ENCODE results near the gene TBC1D2.

GRCh38 chr9:98260635-98261034 lies 5.2 kb upstream of the TBC1D2 start:
- TF ChIP-seq ZSCAN30 (CRISPR knock-in tag; IDR thresholded peaks at IDR 0.05) = no peak
- TF ChIP-seq EED (CRISPR knock-in tag; IDR thresholded peaks at IDR 0.05) = no peak
- TF ChIP-seq STAT6 (CRISPR knock-in tag; IDR thresholded peaks at IDR 0.05; ENCODE audit: borderline replicate concordance) = no peak
- TF ChIP-seq, protein P1, sequence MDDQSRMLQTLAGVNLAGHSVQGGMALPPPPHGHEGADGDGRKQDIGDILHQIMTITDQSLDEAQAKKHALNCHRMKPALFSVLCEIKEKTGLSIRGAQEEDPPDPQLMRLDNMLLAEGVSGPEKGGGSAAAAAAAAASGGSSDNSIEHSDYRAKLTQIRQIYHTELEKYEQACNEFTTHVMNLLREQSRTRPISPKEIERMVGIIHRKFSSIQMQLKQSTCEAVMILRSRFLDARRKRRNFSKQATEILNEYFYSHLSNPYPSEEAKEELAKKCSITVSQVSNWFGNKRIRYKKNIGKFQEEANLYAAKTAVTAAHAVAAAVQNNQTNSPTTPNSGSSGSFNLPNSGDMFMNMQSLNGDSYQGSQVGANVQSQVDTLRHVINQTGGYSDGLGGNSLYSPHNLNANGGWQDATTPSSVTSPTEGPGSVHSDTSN (CRISPR knock-in tag; IDR thresholded peaks at IDR 0.05; ENCODE audit: borderline replicate concordance) = no peak
- TF ChIP-seq GABPA (IDR thresholded peaks at IDR 0.05; ENCODE audit: low read depth, low read length) = no peak
- TF ChIP-seq GABPA (CRISPR knock-in tag; IDR thresholded peaks at IDR 0.05; ENCODE audit: low read depth) = no peak
- no peak for TF ChIP-seq USF2 (IDR thresholded peaks at IDR 0.05; ENCODE audit: low read depth, low read length)
- TF ChIP-seq USF2 (CRISPR knock-in tag; IDR thresholded peaks at IDR 0.05; ENCODE audit: borderline replicate concordance) = no peak
- TF ChIP-seq CBX2 (IDR thresholded peaks at IDR 0.05; ENCODE audit: low read depth, low read length) = no peak
- no peak for TF ChIP-seq CBX2 (CRISPR knock-in tag; IDR thresholded peaks at IDR 0.05; ENCODE audit: low read depth)
- TF ChIP-seq CCAR2 (optimal IDR thresholded peaks at IDR 0.05; ENCODE audit: low read depth, low read length) = no peak
- TF ChIP-seq TAF1 (CRISPR knock-in tag; IDR thresholded peaks at IDR 0.05) = no peak
- TF ChIP-seq FOXA1 (IDR thresholded peaks at IDR 0.05) = no peak
- TF ChIP-seq FOXA1 (CRISPR knock-in tag; IDR thresholded peaks at IDR 0.05) = no peak
- TF ChIP-seq POLR2A (IDR thresholded peaks at IDR 0.05; ENCODE audit: insufficient read depth in 1 of 2, low read depth in 2 of 2, low read length in 2 of 2) = no peak

All from HepG2 (cell line).